GM10847 (cell line): Measurements from ENCODE around the gene MYL9.

Experiments
- POLR2A ChIP-seq: IDR thresholded peaks from 2 replicates; pipeline ENCODE4 v1.6.1; 2011; ENCODE audit not compliant: insufficient read length; ENCODE audit errors: extremely low read depth

MYL9 gene

GRCh38 chr20:36585410-36586125, 44.2 kb downstream of the MYL9 start:
- no peak for TF ChIP-seq POLR2A

- TF ChIP-seq POLR2A: no peak
Observed at GRCh38 chr20:36587388-36588070, 46.2 kb downstream of the MYL9 start.

GRCh38 chr20:36591281-36591680, 50.0 kb downstream of the MYL9 start:
- TF ChIP-seq POLR2A: no peak

DNA sequence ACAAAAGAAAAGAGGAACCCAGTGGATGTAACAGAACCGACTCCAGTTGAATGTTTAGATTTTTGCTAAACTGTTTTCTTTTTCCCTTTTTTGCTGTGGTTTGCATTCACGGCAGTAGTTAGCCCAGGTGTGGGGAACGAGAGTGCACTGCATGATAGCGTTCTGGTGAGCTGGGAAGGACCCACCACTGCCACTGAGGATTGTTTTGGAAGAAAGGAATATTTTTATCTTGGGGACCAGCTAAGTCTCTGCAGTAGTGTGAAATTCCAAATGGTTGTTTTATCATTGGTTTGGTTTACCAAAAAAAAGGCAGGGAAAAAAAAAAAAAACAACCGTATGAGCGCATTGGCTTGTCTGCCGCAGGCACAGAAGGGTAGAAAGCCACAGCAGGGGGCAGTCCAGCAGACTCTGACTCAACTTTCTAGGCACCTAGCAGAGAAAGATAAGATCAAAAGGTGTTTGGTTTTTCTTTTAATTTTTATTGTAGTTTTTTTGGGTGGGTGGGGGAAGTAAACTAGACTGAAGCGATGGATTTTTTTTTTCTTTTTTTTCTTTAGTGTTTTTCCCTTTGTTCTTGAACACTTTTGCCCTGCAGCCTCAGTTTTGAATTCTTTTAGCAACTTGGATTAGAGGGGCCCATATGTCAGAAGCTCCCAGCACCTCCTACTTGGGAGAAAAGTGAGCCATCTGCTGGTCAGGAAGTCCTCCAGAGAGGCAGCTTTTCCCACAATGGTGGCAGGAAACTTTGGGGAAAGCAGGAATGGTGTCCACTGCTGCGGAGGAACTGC, 50.7 kb downstream of the MYL9 start:
- TF ChIP-seq POLR2A: no peak

GRCh38 chr20:36593347-36593929, 52.1 kb downstream of the MYL9 start:
- TF ChIP-seq POLR2A: no peak

DNA sequence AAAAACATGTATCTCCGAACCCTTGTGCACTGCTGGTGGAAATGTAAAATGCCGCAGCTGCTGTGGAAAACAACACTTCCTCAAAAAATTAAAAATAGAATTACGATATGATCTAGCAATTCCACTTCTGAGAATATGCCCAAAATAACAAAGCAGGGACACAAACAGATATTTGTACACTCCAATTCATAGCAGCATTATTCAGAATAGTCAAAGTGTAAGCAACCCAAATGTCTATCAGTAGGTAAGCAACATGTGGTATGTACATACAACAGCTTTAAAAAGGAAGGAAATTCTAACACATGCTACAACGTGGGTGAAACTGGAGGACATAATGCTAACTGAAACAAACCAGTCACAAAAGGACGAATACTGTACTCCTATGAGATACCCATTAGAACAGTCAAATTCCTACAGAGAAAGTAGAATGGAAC, 58.6 kb downstream of the MYL9 start:
- no peak for TF ChIP-seq POLR2A
